HG02678 (cell line): Measurements from ENCODE around the gene CCDC175.
A peak's percentile ranks its signal among the peaks of the same experiment; 100 is the strongest.

Experiments
- ATAC-seq: cut with Tn5 transposase; IDR thresholded peaks from one replicate; pipeline ENCODE4 v1.9.1; 2021; ENCODE audit warnings: mild to moderate bottlenecking, moderate library complexity; ENCODE audit not compliant: unreplicated experiment

CCDC175 gene

DNA sequence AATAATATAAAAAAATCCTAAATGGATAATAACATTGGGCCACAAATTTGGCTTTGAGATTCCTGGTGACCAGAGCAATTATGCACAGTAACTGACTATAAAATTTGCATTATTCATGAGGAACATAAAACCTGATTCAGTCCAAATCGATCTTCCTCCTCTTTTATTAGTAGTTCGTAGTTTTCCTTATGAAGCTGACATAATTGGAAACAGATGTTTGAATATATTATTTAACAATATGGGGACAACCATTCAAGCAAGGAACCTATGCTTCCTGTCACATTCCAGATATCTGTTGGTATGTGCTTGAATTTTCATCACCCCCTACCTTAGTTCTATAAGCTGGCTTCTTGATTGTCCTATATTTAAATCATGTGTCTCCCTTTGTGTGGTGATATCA lies 34.9 kb downstream of the CCDC175 start:
- no peak for ATAC-seq

DNA sequence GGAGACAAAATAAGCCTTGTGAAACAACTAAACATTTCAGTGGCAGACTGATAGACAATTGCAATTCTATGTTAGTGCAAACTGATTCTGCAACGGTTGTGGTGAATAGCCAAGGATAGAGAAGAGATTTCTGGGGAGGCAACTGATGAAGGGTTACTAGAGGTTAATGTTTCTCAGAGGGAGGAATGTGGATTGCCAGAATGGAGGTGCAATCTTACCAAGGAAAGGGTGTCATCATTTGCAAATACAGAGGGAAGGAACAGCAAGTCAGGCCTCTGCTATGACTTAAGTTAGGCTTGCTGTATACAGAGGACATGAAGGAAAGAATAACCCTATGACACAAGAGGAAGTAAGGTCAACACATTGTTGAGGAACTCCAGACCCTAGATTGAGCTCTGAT lies 35.8 kb downstream of the CCDC175 start:
- ATAC-seq, result no peak

- ATAC-seq, result no peak
These were observed 37.7 kb downstream of the CCDC175 start for GRCh38 chr14:59538936-59539335.

DNA sequence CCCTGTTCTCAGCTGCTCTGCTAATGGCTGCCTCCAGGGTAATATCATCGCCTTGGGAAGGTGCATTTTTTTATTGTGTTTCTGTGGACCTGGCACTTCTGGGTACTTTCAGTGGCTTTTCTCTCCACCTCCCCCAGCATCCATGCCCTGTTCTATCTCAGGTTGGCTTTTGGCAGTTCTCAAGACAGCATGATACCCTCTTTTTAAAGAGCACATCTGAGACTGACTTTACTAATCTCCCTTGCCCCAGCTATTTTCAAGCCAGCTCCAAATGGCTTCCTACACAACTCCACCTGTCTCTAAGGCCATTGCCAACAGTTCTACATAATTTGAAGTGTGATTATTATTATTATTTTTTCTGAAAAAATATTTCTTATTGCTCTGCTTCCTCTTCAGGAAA lies 39.1 kb downstream of the CCDC175 start:
- no peak for ATAC-seq

DNA sequence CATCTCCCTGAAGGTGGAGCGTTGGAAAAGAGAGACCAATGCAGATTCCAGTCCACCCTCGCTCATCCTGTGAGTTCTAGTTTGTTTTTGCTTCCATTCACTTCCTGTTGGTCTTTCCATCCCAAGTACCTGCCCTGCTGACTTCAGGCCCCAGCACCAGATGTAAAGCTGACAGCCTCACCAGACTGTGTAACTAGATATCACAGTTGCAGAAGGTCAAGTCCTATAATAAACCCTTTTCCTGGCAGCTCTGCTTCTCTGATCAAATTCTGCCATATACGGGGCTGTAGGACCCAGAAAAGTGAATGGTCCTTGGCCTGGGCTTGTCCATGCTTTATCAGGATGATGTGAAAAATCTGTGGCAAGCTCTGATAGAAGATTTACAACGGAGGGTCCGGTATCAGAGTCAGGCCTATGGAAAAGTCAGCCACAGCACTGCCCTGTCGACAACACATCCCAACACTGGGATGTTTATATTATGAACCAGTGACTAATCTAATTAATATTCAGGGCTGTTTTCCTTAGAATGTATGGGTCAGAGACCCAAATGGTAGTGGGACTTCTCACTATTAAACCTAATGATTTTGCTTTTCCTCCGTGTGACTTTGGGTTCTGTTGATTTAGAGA lies 42.1 kb downstream of the CCDC175 start:
- ATAC-seq, result no peak

GRCh38 chr14:59532419-59532818 lies 44.2 kb downstream of the CCDC175 start:
- no peak for ATAC-seq

DNA sequence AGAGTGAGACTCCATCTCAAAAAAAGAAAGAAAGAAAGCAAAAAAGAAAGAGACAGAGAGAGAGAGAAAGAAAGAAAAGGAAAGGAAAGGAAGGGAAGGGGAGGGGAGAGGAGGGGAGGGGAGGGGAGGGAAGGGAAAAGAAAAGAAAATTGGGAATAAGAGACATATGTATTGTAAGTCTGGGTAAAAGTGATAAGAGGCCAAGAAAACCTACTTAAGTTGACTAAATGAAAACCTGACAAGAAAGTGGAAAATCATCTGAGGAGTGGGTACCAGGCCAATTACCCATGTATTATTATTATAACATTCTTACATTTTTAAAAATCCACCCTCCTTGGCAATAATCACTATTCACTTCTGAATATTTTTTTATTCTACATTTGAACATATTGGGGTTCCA lies 46.3 kb downstream of the CCDC175 start:
- no peak for ATAC-seq

GRCh38 chr14:59529189-59529588 lies 47.4 kb downstream of the CCDC175 start:
- no peak for ATAC-seq

DNA sequence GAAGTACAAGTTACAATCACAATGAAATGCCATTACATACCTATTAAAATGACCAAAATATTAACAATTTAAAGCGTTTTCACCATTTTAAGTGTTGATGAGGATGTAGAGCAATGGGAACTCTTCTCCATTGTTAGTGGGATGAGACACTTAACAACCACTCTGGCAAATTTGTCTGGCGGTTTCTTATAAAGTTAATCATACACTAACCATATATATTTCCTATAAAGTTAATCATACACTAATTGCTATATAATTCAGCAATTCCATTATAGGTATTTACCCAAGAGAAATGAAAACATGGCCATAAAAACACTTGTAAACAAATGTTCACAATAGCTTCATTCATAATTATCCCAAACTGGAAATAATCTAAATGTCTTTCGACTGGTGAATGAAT lies 56.4 kb downstream of the CCDC175 start:
- ATAC-seq, result no peak

- peak; percentile 50 for ATAC-seq
These were observed 64.6 kb downstream of the CCDC175 start for GRCh38 chr14:59511916-59512575.

DNA sequence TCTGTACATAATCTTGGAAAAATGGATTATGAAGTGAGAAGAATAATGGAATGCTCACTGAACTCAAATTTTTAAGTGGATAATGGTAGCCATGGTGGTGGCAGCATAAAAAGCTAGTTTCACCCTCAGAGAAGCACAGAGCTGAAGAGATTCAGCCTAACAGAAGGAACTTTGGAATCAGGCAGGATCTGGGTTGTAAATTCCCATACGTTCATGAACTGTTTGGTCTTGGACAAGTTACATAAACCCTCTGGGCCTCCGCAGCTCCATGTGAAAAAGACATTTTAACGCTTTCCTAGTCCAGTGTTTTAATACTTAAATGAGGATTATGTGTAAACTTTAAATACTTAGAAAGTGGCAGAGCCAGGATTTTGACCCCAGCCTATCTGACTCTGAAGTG lies 65.6 kb downstream of the CCDC175 start:
- ATAC-seq, result no peak

- no peak for ATAC-seq
These were observed 66.6 kb downstream of the CCDC175 start for GRCh38 chr14:59510001-59510400.

DNA sequence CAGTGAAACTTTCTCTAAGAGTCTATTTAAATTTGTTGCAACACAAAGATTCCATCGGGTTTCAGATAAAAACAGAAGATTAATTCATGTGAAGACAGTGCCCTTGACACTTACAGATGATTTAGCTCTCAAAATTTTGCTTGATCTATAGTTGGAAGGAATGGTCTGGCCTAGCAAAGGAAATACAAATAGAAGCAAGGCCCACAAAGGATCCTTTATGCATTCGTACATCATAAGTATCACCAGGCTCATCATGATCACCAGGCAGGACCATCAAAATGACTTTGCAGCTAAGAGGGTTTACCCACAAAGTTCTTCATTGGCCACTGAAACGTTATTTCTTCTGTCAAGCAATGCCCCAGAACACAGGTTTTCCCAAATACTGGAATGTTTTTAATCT lies 67.5 kb downstream of the CCDC175 start:
- no peak for ATAC-seq

DNA sequence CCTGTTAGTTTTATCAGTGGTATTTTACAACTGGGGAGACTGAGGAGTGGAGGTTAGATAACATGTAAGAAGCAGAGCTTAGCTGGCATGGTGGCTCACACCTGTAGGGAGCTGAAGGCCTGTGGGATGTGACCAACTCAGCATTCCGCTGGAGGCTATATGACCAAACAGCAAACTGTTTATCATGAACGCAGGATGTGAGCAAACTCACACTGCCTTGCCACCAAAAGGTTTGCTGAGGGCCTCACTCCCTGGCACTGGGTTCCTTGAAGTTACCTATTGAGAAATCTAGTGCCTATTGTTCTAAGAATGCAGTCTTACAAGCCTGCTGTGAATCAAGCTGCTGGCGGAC lies 68.9 kb downstream of the CCDC175 start:
- ATAC-seq, result no peak

- ATAC-seq, result peak; percentile 86
These were observed 69.4 kb downstream of the CCDC175 start for GRCh38 chr14:59507063-59507751.

DNA sequence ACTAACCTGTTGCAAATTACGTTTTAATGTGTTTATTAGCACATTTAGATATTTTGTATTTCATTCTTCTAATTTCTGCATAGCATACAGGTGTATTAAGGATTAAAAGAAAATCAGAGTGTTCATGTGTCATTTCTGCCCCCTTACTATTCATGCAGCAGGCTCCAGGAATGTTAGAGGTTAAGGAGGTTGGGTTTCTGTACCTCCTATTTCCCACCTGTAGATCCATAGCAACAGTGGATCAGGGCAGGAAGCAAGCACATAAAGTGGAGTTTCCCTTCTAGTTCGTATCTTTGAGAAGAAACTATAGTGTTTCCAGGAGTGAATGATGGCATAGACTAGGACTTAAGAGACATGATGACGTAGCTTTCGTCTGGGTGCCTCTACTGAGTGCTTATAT lies 73.4 kb downstream of the CCDC175 start:
- no peak for ATAC-seq

DNA sequence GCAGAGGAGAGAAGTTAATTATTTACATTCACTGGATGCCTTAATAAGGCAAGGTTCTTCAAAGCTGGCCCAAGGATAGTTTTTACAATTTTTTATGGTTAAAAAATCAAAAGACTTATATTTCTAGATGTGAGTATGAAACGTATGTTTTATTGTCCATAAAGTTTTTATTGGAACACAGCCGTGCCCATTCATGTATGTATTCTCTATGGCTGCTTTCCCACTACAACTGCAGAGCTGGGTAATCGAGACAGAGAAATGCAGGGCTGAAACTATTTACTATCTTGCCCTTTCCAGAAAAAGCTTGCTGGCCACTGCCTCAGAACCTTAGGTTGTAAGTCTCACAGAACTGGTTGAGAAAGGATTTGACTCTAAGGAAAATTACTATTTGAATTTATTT lies 75.9 kb downstream of the CCDC175 start:
- ATAC-seq, result no peak

DNA sequence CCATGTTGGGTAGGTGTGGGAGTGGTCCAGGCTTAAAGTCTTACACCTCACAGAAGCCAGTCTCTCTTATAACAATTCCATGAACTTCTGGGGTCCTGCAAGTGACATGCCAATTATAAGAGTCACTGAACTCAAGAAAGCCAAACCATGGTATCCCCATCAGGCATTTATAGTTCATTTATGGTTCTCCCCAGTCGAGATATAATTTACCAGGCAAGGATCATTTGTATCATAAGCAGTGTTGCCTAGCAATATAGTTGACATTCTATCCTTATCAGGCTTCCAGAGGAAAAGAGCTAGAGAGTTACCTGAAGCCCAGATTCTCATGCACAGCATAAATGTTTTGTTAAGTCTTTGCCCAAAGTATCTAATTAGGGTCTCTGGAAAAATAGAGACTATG lies 84.2 kb downstream of the CCDC175 start:
- no peak for ATAC-seq

GRCh38 chr14:59490756-59491155 lies 85.9 kb downstream of the CCDC175 start:
- no peak for ATAC-seq

GRCh38 chr14:59484639-59485175 lies 91.9 kb downstream of the CCDC175 start:
- ATAC-seq, result peak; percentile 45

DNA sequence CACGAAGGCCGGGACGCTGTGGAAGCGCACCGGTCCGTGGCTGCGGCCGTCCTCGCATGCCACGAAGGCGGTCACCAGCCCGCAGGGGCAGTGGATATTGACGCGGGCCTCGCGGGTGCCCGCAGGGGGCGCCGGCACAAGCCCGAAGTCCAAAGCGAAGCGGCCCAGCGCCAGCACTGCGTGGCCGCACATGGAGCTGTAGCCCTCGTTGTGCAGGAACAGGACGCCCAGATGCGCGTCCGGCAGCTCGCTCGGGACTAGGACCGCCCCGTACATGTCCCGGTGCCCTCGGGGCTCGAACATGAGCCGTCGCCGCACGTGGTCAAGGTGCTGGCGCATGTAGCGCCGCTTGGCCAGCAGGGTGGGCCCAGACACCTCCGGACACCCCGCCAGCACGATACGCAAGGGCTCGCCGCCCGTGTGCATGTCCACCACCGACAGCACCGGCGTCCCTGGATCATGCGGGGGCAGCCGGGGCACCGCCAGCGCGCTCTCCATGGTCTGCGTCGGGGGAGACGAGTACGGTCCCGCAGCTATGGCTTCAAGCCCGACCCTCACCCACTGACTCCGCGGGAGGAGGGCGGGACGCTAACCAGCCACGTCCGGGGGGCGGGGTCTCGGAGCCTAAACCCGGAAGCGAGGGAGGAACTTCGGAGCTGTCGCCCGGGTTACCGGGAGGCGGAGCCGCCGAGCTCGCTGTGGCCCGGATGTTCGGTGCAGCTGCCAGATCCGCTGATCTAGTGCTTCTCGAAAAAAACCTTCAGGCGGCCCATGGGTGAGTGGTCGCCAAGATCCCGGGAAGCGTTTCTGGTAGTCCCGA lies 92.6 kb downstream of the CCDC175 start, which contains the start of the genes JKAMP and L3HYPDH:
Gene JKAMP, plus strand, starts transcription at position 699 of the 820 bp plus-strand sequence. Its CDS starts 73 bp downstream, at position 772.
Gene L3HYPDH, minus strand, starts transcription at position 590 of the 820 bp plus-strand sequence. Its CDS starts 92 bp downstream, at position 498.
- ATAC-seq, result peak; percentile 87
